GM19240 (cell line): ENCODE results near the gene ATP1B4.

Experiments used
- DNase-seq: peaks from one replicate; pipeline ENCODE4 v3.0.0; 2011; ENCODE audit warnings: low spot score; ENCODE audit not compliant: insufficient read length

ATP1B4 gene

GRCh38 chrX:120372667-120373370 is 10.9 kb downstream of the ATP1B4 start:
- DNase-seq: no peak

- no peak for DNase-seq
These were observed 15.3 kb downstream of the ATP1B4 start for GRCh38 chrX:120377179-120377578.

GRCh38 chrX:120377715-120378114 is 15.8 kb downstream of the ATP1B4 start:
- no peak for DNase-seq

- DNase-seq: no peak
These were observed 16.7 kb downstream of the ATP1B4 start for GRCh38 chrX:120378570-120378969.

- DNase-seq: no peak
These were observed 18.2 kb downstream of the ATP1B4 start for GRCh38 chrX:120379937-120380681.

DNA sequence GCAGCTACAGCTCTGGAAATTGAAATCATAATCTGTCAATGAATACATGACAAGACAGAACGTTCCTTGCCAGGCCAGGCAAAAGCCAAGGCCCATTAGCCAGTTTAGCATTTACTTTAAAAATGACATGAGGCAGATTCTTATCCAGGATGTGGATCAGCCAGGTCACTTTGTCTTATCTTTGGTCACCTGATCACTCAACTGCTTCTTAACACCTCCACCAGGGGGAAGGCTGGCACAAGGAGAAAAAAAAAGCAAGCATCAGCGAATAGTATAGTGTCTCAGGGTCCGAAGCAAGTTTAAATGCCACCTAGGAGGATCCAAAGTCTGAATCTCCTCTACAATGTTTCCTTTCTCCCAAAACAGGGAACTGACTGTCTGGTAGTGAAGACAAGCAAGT is 18.8 kb downstream of the ATP1B4 start:
- no peak for DNase-seq

DNA sequence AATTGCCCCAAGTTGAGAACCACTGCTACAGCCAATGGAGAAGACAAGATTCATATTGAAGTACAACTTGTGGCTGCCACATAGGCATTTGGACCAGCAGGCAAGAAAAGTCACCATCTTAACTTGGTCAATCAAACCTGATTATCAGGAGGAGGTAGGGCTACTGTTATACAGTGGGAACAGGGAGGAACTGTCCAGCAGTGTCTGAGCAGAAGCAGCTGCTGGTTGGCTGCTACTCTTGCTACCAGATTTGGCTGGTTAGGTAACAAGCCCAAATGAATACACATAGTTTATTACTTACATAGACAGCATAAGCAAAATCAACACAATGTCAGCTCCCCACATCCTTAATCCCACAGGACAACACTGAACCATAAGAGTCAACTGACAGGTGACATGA is 39.4 kb downstream of the ATP1B4 start:
- no peak for DNase-seq

GRCh38 chrX:120402369-120402768 is 40.5 kb downstream of the ATP1B4 start:
- no peak for DNase-seq

- DNase-seq: no peak
These were observed 44.7 kb downstream of the ATP1B4 start for GRCh38 chrX:120406638-120407037.

DNA sequence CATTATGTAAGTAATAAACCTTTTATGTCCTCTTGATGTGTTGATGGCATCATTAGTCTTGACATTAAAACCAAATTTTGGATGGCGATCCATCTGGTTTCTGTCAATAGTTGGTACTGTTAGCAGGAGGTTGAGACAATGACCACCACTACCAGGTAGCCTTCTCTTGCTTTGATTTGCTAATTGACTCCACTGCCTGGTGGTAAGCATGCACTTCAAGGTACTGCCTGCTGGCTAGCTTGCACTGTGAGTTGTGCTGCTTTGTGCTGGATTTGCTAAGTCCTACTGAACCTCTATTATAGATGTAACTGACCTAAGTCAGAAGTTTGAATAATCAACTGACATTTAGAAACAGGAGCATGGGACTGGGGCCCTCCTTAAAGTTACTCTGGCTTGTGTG is 46.3 kb downstream of the ATP1B4 start:
- no peak for DNase-seq

- no peak for DNase-seq
These were observed 57.6 kb downstream of the ATP1B4 start for GRCh38 chrX:120419463-120419862.

GRCh38 chrX:120426599-120426998 is 64.7 kb downstream of the ATP1B4 start:
- no peak for DNase-seq

GRCh38 chrX:120428309-120428708 is 66.4 kb downstream of the ATP1B4 start:
- no peak for DNase-seq

DNA sequence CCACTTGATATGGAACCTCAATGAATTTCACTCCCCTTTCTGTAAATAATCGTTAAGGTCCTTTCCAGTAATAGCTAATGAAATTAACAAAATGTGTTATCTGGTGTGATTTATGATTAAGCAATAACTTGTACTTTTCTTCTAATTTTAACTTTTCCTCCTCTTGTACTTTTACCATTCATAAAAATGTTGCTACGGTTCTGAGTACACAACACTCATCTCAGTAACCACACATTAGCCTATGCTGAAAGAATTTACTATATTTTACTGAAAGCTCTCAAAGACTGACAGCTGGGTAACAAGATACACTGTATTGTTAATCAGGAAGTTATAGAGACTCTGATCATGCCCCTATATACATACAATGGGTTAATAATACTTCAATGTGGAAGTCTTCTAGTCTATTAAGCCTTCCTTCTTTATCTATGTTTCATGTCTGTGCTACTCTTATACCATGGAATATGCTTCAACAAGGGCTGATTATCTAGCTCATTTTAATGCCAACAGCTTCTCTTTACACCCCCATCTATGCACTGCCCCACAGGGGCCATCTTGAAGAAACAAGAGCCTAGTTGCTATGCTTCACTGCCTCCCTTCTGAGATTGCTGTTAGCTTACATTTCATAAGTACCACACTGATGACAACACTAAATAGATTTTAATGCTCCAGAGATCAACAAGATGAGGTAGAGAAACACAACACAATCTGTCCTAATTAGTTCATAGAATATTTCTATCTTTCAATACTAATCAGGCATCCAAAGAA is 68.1 kb downstream of the ATP1B4 start:
- no peak for DNase-seq
